Subcutaneous adipose tissue (tissue), 4 donors: Measurements from ENCODE around the gene PTH1R. TPM values are rescaled to one million over a fixed set of nuclear protein-coding genes. Genes with fewer than 3 reads are reported as not detected.

ENCODE experiments used
- CTCF ChIP-seq: fragments of 450-650 bp; IDR thresholded peaks from one replicate; pipeline ENCODE4 v1.5.1; 2016; ENCODE audit warnings: low read depth, mild to moderate bottlenecking, control low read depth, antibody characterized with exemption, moderate library complexity
- total RNA-seq, 4 donors: library from RNA; depleted of rRNA; stranded (reverse); fragments of >200 nt; gene quantifications; one replicate each; pipeline ENCODE4 v1.1.0, GENCODE V29; 2016

PTH1R gene
- total RNA-seq, 4 donors from 2014 or later, result 14.8 to 67.8 (median 16.2) TPM

- TF ChIP-seq CTCF, result no peak
These were observed 30.4 kb downstream of the PTH1R start for GRCh38 chr3:46907960-46908293.

- TF ChIP-seq CTCF, result no peak
These were observed 30.9 kb downstream of the PTH1R start for GRCh38 chr3:46908294-46908985.

GRCh38 chr3:46908986-46909534 lies 31.5 kb downstream of the PTH1R start:
- TF ChIP-seq CTCF, result no peak

- TF ChIP-seq CTCF, result no peak
These were observed 32.1 kb downstream of the PTH1R start for GRCh38 chr3:46909535-46910161.

- no peak for TF ChIP-seq CTCF
These were observed 32.7 kb downstream of the PTH1R start for GRCh38 chr3:46910166-46910760.

GRCh38 chr3:46912986-46913385 lies 35.5 kb downstream of the PTH1R start:
- no peak for TF ChIP-seq CTCF

- no peak for TF ChIP-seq CTCF
These were observed 36.1 kb downstream of the PTH1R start for GRCh38 chr3:46913644-46914043.
